Ovary (tissue), 9 donors: ENCODE data around the gene POC1A. TPM values are rescaled to one million over a fixed set of nuclear protein-coding genes. Genes with fewer than 3 reads are reported as not detected.

Experiments used
- DNase-seq, 5 donors: peaks; one replicate each; pipeline ENCODE4 v3.0.0-alpha.2; 2019 to 2020
- H3K27ac ChIP-seq, 2 donors: fragments of 200-600 bp; one replicate each; pipeline versions ENCODE4 v1.5.1 to v1.8.0; 2019 to 2022
- H3K27me3 ChIP-seq: fragments of 200-600 bp; one replicate; pipeline ENCODE4 v1.8.0; 2022
- H3K36me3 ChIP-seq: fragments of 200-600 bp; sonication (generic); one replicate; pipeline ENCODE4 v1.5.1; 2019
- H3K4me1 ChIP-seq: one replicate; pipeline ENCODE4 v1.8.1; 2013; ENCODE audit warnings: mild to moderate bottlenecking, moderate library complexity; ENCODE audit not compliant: insufficient read depth
- H3K4me3 ChIP-seq: fragments of 200-600 bp; sonication (generic); one replicate; pipeline ENCODE4 v1.5.1; 2017
- H3K9me3 ChIP-seq, 2 donors: fragments of 200-600 bp in 1 of 2; sonication (generic) in 1 of 2; one replicate each; pipeline versions ENCODE4 v1.5.1 to v1.8.1; 2013 to 2019; ENCODE audit warnings: mild to moderate bottlenecking in 1 of 2, moderate library complexity in 1 of 2
- CTCF ChIP-seq, 3 donors: fragments of 450-650 bp in 2 of 3; fragments of 200-600 bp in 1 of 3; IDR thresholded peaks; one replicate each; pipeline versions ENCODE4 v1.5.1 to v1.8.0; 2016 to 2022; ENCODE audit warnings: antibody characterized with exemption in 3 of 3, mild to moderate bottlenecking in 1 of 3
- EP300 ChIP-seq: sonication (generic); formaldehyde crosslinking; IDR thresholded peaks from one replicate; pipeline ENCODE4 v1.6.1; 2017; ENCODE audit warnings: antibody characterized with exemption
- POLR2A ChIP-seq: fragments of 450-650 bp; IDR thresholded peaks from one replicate; pipeline ENCODE4 v1.6.1; 2017; ENCODE audit warnings: antibody characterized with exemption, mild to moderate bottlenecking, moderate library complexity
- WGBS, 3 donors: extraction: QIAGEN DNeasy Blood & Tissue Kit in 1 of 3; methylation state at CpG; one replicate each; pipeline versions ENCODE4 v1.1.5 to v1.1.7; 2013 to 2017; 5-methylcytosine and 5-hydroxymethylcytosine counted together
- intact Hi-C, 4 donors: fragments of 100-400 bp; cut with DNase I; formaldehyde crosslinking; loops; one replicate each; pipeline versions ENCODE4 v1.11.0 to v1.15.1; 2022 to 2023
- polyA plus RNA-seq, 2 donors: library from polyadenylated mRNA; stranded (reverse); fragments of 200-250 nt in 1 of 2; fragments of 350-450 nt in 1 of 2; fragmentation: Illumina TruSeq in 1 of 2; extraction: RNeasy Lipid Tissue Mini Kit (QIAGEN cat#74804) in 1 of 2; gene quantifications; one replicate each; pipeline ENCODE4 v1.2.3, GENCODE V29; 2013 to 2014
- total RNA-seq, 7 donors: library from RNA; depleted of rRNA in 2 of 7; stranded (reverse); fragments of >200 nt in 2 of 7; fragmentation: NEBNext Ultra II Directional in 3 of 7; extraction: Animal tissue kit (Norgen Biotek cat#: 25700) in 3 of 7; gene quantifications; one replicate each; pipeline versions ENCODE4 v1.1.0 to v1.2.4, GENCODE V29; 2016 to 2023
- donor health status: DM: no; HTN: no; CAD: no; lungs with moderate emphysema.
- donor health status: DM: no; HTN: no; CAD: no.
- donor health status: Bipolar disorder and iron deficiency.
- donor health status: DM: yes; HTN: yes; CAD: no.
- donor health status: DM: no; HTN: no; CAD: no.
- donor health status: DM: yes; HTN: yes; CAD: no.

The POC1A gene
- total and polyA plus RNA-seq, 9 donors = 0.53 to 1.8 (median 1.3) TPM

- TF ChIP-seq POLR2A (no peak), EP300 (no peak), CTCF (IDR thresholded peaks at IDR 0.05) (no peak)
- Histone ChIP-seq H3K27me3 (no peaks in the 10 kb centered on the region), H3K4me3 (no peak overlapping the region), H3K9me3 (no peaks in the 10 kb centered on the region), H3K4me1 (no peaks in the 10 kb centered on the region), H3K36me3 (no peaks in the 10 kb centered on the region), H3K27ac (no peak overlapping the region)
- no peak for DNase-seq
- intact Hi-C loops = no loop called here
- 85 to 91% (median 86%) methylated on average over 7 of the region's 7 CpGs for WGBS, 3 donors
Observed at GRCh38 chr3:52183786-52184445, 29.7 kb upstream of the POC1A start.

GRCh38 chr3:52182691-52183090, 28.5 kb upstream of the POC1A start:
- no peaks in the 10 kb centered on the region for H3K9me3 ChIP-seq
- WGBS, 3 donors = 94 to 100% (median 94%) methylated on average over 4 of the region's 4 CpGs
- H3K4me1 ChIP-seq = no peaks in the 10 kb centered on the region
- no peak overlapping the region for H3K4me3 ChIP-seq
- no peaks in the 10 kb centered on the region for H3K36me3 ChIP-seq
- no peak for TF ChIP-seq EP300
- TF ChIP-seq CTCF (IDR thresholded peaks at IDR 0.05) = no peak
- TF ChIP-seq POLR2A = no peak
- no peak for DNase-seq
- no peak overlapping the region for H3K27ac ChIP-seq
- intact Hi-C loops = no loop called here
- H3K27me3 ChIP-seq = no peaks in the 10 kb centered on the region

GRCh38 chr3:52182196-52182595, 28.0 kb upstream of the POC1A start:
- intact Hi-C loops = no loop called here
- H3K36me3 ChIP-seq = no peaks in the 10 kb centered on the region
- no peak overlapping the region for H3K27ac ChIP-seq
- WGBS, 3 donors = 73 to 86% (median 84%) methylated on average over 5 of the region's 5 CpGs
- H3K4me1 ChIP-seq = no peaks in the 10 kb centered on the region
- no peak for DNase-seq
- no peak overlapping the region for H3K4me3 ChIP-seq
- H3K9me3 ChIP-seq = no peaks in the 10 kb centered on the region
- TF ChIP-seq EP300 = no peak
- TF ChIP-seq POLR2A = no peak
- TF ChIP-seq CTCF (IDR thresholded peaks at IDR 0.05) = no peak
- no peaks in the 10 kb centered on the region for H3K27me3 ChIP-seq

GRCh38 chr3:52181543-52181942, 27.3 kb upstream of the POC1A start:
- intact Hi-C loops = no loop called here
- 17 to 43% (median 20%) methylated on average over 4 of the region's 4 CpGs for WGBS, 3 donors
- H3K4me1 ChIP-seq = no peaks in the 10 kb centered on the region
- H3K27me3 ChIP-seq = no peaks in the 10 kb centered on the region
- H3K9me3 ChIP-seq = no peaks in the 10 kb centered on the region
- H3K4me3 ChIP-seq = no peak overlapping the region
- no peak overlapping the region for H3K27ac ChIP-seq
- H3K36me3 ChIP-seq = no peaks in the 10 kb centered on the region
- TF ChIP-seq POLR2A (no peak), CTCF (IDR thresholded peaks at IDR 0.05) (no peak), EP300 (no peak)
- DNase-seq = no peak
